Activated CD4-positive, alpha-beta memory T cell treated with anti-CD3 and anti-CD28 coated beads for 36 hours (primary cell): ENCODE data around the gene NCOA1. TPM values are rescaled to one million over a fixed set of nuclear protein-coding genes. Genes with fewer than 3 reads are reported as not detected.
A peak's percentile ranks its signal among the peaks of the same experiment; 100 is the strongest.

Experiments used
- CTCF ChIA-PET: fragments of 350-600 bp; sonication (Branson Sonifier 250); formaldehyde crosslinking; loops from one replicate; lab custom pipeline; 2021; ENCODE audit warnings: antibody characterized with exemption, inconsistent platforms; lab: Charles Lee
- POLR2A ChIA-PET: fragments of 350-600 bp; sonication (Branson Sonifier 250); formaldehyde crosslinking; loops from one replicate; lab custom pipeline; 2021; ENCODE audit warnings: antibody characterized with exemption; lab: Charles Lee
- DNase-seq: peaks from one replicate; pipeline ENCODE4 v3.0.0-alpha.2; 2020
- H3K27ac Mint-ChIP-seq: one replicate; pipeline ENCODE4 v1.8.0; 2021; ENCODE audit warnings: mixed read lengths
- H3K27me3 Mint-ChIP-seq: one replicate; pipeline ENCODE4 v1.8.0; 2021; ENCODE audit warnings: mixed read lengths
- H3K36me3 Mint-ChIP-seq: one replicate; pipeline ENCODE4 v1.8.0; 2021; ENCODE audit warnings: mixed read lengths
- H3K4me1 Mint-ChIP-seq: one replicate; pipeline ENCODE4 v1.8.0; 2021; ENCODE audit warnings: low read depth, mixed read lengths
- H3K4me3 Mint-ChIP-seq: one replicate; pipeline ENCODE4 v1.8.0; 2021; ENCODE audit warnings: mild to moderate bottlenecking, mixed read lengths
- H3K9me3 Mint-ChIP-seq: one replicate; pipeline ENCODE4 v1.8.0; 2021; ENCODE audit warnings: mixed read lengths
- intact Hi-C: fragments of 100-400 bp; cut with micrococcal nuclease; formaldehyde crosslinking; loops from one replicate; pipeline ENCODE4 v1.15.1; 2023
- total RNA-seq, 2 experiments: library from RNA; stranded (reverse); gene quantifications; one replicate each; pipeline ENCODE4 v1.2.3, GENCODE V29; 2021

Gene NCOA1
- 10 to 100 TPM; 21.3 to 24.0 TPM for total RNA-seq

- DNase-seq = peak; percentile 95
- Mint-ChIP-seq H3K27ac (peak within 1 kb of the TSS; percentile 91), H3K36me3 (no peaks in the 10 kb centered on the region), H3K4me1 (peaks cover 48% of the 10 kb centered on the region), H3K4me3 (peak within 1 kb of the TSS; percentile 83), H3K9me3 (no peaks in the 10 kb centered on the region), H3K27me3 (no peaks in the 10 kb centered on the region)
- ChIA-PET CTCF (interaction anchor here (1.0 to 1.4 kb wide), 7 partner anchors 17 to 302 kb away, joined by 3 read pairs; partner anchors contain the start of genes CENPO and PTRHD1), POLR2A (interaction anchor here (1.3 to 2.1 kb wide), 4 partner anchors 30 to 302 kb away, joined by 4 to 10 read pairs (median 6); partner anchors contain the start of genes CENPO and PTRHD1)
- intact Hi-C loops = loop anchor here (1.0 to 5.0 kb wide), 3 partner anchors 86 to 481 kb away; partner anchors contain the start of genes CENPO, DNAJC27 and PTRHD1
Observed at GRCh38 chr2:24490690-24491541, at the start of gene NCOA1. NCOA1 (plus strand) TSS chr2:24491254; CDS start chr2:24658678, 167,424 bp downstream.

- no peak for DNase-seq
- H3K9me3 Mint-ChIP-seq = peaks cover 9% of the 10 kb centered on the region
- POLR2A ChIA-PET = no interaction called here
- CTCF ChIA-PET = no interaction called here
- intact Hi-C loops = no loop called here
- H3K4me1 Mint-ChIP-seq = no peaks in the 10 kb centered on the region
- H3K27ac Mint-ChIP-seq = no peak overlapping the region
- peaks cover 3% of the 10 kb centered on the region for H3K36me3 Mint-ChIP-seq
- H3K4me3 Mint-ChIP-seq = no peak overlapping the region
- peaks cover 3% of the 10 kb centered on the region for H3K27me3 Mint-ChIP-seq
Observed at GRCh38 chr2:24448797-24449196, 42.3 kb upstream of the NCOA1 start.

- Mint-ChIP-seq H3K4me3 (no peak overlapping the region), H3K36me3 (peaks cover 3% of the 10 kb centered on the region), H3K27me3 (peaks cover 3% of the 10 kb centered on the region), H3K9me3 (peaks cover 9% of the 10 kb centered on the region), H3K4me1 (no peaks in the 10 kb centered on the region), H3K27ac (no peak overlapping the region)
- POLR2A ChIA-PET = no interaction called here
- CTCF ChIA-PET = interaction anchor here (1.0 kb wide), 1 partner anchor 378 kb away, joined by 5 read pairs; no protein-coding TSS in a partner anchor
- intact Hi-C loops = no loop called here
- DNase-seq = no peak
Observed at GRCh38 chr2:24449344-24449743, 41.7 kb upstream of the NCOA1 start.

GRCh38 chr2:24451805-24452501, 39.1 kb upstream of the NCOA1 start:
- ChIA-PET POLR2A (no interaction called here), CTCF (no interaction called here)
- Mint-ChIP-seq H3K4me1 (peaks cover 5% of the 10 kb centered on the region), H3K27me3 (peaks cover 6% of the 10 kb centered on the region), H3K36me3 (peaks cover 3% of the 10 kb centered on the region), H3K4me3 (no peak overlapping the region), H3K27ac (no peak overlapping the region), H3K9me3 (peaks cover 9% of the 10 kb centered on the region)
- no peak for DNase-seq
- intact Hi-C loops = loop anchor here (5.0 kb wide), 1 partner anchor 55 kb away; no protein-coding TSS in a partner anchor

GRCh38 chr2:24452502-24452885, 38.6 kb upstream of the NCOA1 start:
- Mint-ChIP-seq H3K27me3 (peaks cover 6% of the 10 kb centered on the region), H3K4me1 (peaks cover 9% of the 10 kb centered on the region), H3K9me3 (peaks cover 9% of the 10 kb centered on the region), H3K36me3 (peaks cover 3% of the 10 kb centered on the region), H3K27ac (no peak overlapping the region), H3K4me3 (no peak overlapping the region)
- intact Hi-C loops = loop anchor here (5.0 kb wide), 1 partner anchor 55 kb away; no protein-coding TSS in a partner anchor
- DNase-seq = no peak
- POLR2A ChIA-PET = no interaction called here
- CTCF ChIA-PET = no interaction called here

GRCh38 chr2:24453379-24454073, 37.5 kb upstream of the NCOA1 start:
- peaks cover under 1% of the 10 kb centered on the region for H3K36me3 Mint-ChIP-seq
- peaks cover 4% of the 10 kb centered on the region for H3K27me3 Mint-ChIP-seq
- CTCF ChIA-PET = interaction anchor here (0.6 to 1.0 kb wide), 3 partner anchors 43 to 136 kb away, joined by 3 read pairs; no protein-coding TSS in a partner anchor
- H3K27ac Mint-ChIP-seq = no peak overlapping the region
- intact Hi-C loops = loop anchor here (5.0 kb wide), 1 partner anchor 54 kb away; no protein-coding TSS in a partner anchor
- POLR2A ChIA-PET = no interaction called here
- peaks cover 9% of the 10 kb centered on the region for H3K4me1 Mint-ChIP-seq
- no peak for DNase-seq
- peaks cover 7% of the 10 kb centered on the region for H3K9me3 Mint-ChIP-seq
- H3K4me3 Mint-ChIP-seq = no peak overlapping the region

GRCh38 chr2:24454294-24454693, 36.8 kb upstream of the NCOA1 start:
- DNase-seq = no peak
- H3K27me3 Mint-ChIP-seq = peaks cover 2% of the 10 kb centered on the region
- no peak overlapping the region for H3K27ac Mint-ChIP-seq
- peaks cover 5% of the 10 kb centered on the region for H3K9me3 Mint-ChIP-seq
- ChIA-PET CTCF (interaction anchor here (0.9 kb wide), 1 partner anchor 44 kb away, joined by 3 read pairs; no protein-coding TSS in a partner anchor), POLR2A (no interaction called here)
- no peaks in the 10 kb centered on the region for H3K36me3 Mint-ChIP-seq
- H3K4me3 Mint-ChIP-seq = no peak overlapping the region
- intact Hi-C loops = loop anchor here (5.0 kb wide), 1 partner anchor 53 kb away; no protein-coding TSS in a partner anchor
- peaks cover 9% of the 10 kb centered on the region for H3K4me1 Mint-ChIP-seq

GRCh38 chr2:24456599-24457556, 34.2 kb upstream of the NCOA1 start:
- ChIA-PET CTCF (interaction anchor here (1.1 kb wide), 1 partner anchor 34 kb away, joined by 3 read pairs; no protein-coding TSS in a partner anchor), POLR2A (no interaction called here)
- H3K36me3 Mint-ChIP-seq = no peaks in the 10 kb centered on the region
- no peak overlapping the region for H3K4me3 Mint-ChIP-seq
- peaks cover 9% of the 10 kb centered on the region for H3K4me1 Mint-ChIP-seq
- H3K9me3 Mint-ChIP-seq = no peaks in the 10 kb centered on the region
- no peak overlapping the region for H3K27ac Mint-ChIP-seq
- peak; percentile 49 for DNase-seq
- H3K27me3 Mint-ChIP-seq = peaks cover 2% of the 10 kb centered on the region
- intact Hi-C loops = no loop called here

- no peak overlapping the region for H3K4me3 Mint-ChIP-seq
- H3K27me3 Mint-ChIP-seq = peaks cover 2% of the 10 kb centered on the region
- peaks cover 9% of the 10 kb centered on the region for H3K4me1 Mint-ChIP-seq
- H3K36me3 Mint-ChIP-seq = no peaks in the 10 kb centered on the region
- CTCF ChIA-PET = no interaction called here
- H3K27ac Mint-ChIP-seq = no peak overlapping the region
- intact Hi-C loops = no loop called here
- POLR2A ChIA-PET = no interaction called here
- no peak for DNase-seq
- no peaks in the 10 kb centered on the region for H3K9me3 Mint-ChIP-seq
Observed at GRCh38 chr2:24457696-24458386, 33.2 kb upstream of the NCOA1 start.
